GM23338 (cell line): Measurements from ENCODE around the gene PLA2R1. TPM values are rescaled to one million over a fixed set of nuclear protein-coding genes. Genes with fewer than 3 reads are reported as not detected.

Source experiments
- ATAC-seq: fragments of 200-7000 bp; cut with Tn5 transposase; 3 replicates; pipeline ENCODE4 v1.9.1; 2020
- DNase-seq: peaks from one replicate; pipeline ENCODE4 v3.0.0-alpha.2; 2015; ENCODE audit warnings: low spot score
- H2AFZ ChIP-seq: fragments of 200-600 bp; sonication (generic); 2 replicates; pipeline ENCODE4 v1.8.0; 2016; ENCODE audit warnings: antibody characterized with exemption, mild to moderate bottlenecking, moderate library complexity
- H3F3A ChIP-seq: fragments of 200-600 bp; sonication (generic); replicated peaks from 2 replicates; pipeline ENCODE4 v1.8.0; 2017; ENCODE audit warnings: antibody characterized with exemption, mixed run types, low read depth
- H3K27ac ChIP-seq: fragments of 200-600 bp; sonication (generic); 2 replicates; pipeline ENCODE4 v1.6.1; 2016; ENCODE audit warnings: low read depth
- H3K27me3 ChIP-seq: fragments of 200-600 bp; sonication (generic); 2 replicates; pipeline ENCODE4 v1.8.0; 2016; ENCODE audit warnings: mild to moderate bottlenecking, mixed run types, moderate library complexity; ENCODE audit not compliant: insufficient read depth
- H3K36me3 ChIP-seq: fragments of 200-600 bp; sonication (generic); 2 replicates; pipeline ENCODE4 v1.8.0; 2016; ENCODE audit warnings: mild to moderate bottlenecking; ENCODE audit not compliant: insufficient read depth
- H3K4me1 ChIP-seq: fragments of 200-600 bp; sonication (generic); 2 replicates; pipeline ENCODE4 v1.8.0; 2016; ENCODE audit warnings: mild to moderate bottlenecking, moderate library complexity; ENCODE audit not compliant: insufficient read depth
- H3K4me2 ChIP-seq: fragments of 200-600 bp; sonication (generic); 2 replicates; pipeline ENCODE4 v1.7.1; 2017; ENCODE audit warnings: mixed run types
- H3K4me3 ChIP-seq: fragments of 200-600 bp; sonication (generic); 2 replicates; pipeline ENCODE4 v1.6.1; 2016; ENCODE audit warnings: mixed run types
- H3K79me2 ChIP-seq: fragments of 200-600 bp; sonication (generic); replicated peaks from 2 replicates; pipeline ENCODE4 v1.8.0; 2017; ENCODE audit warnings: mild to moderate bottlenecking; ENCODE audit not compliant: insufficient read depth
- H3K9me2 ChIP-seq: fragments of 200-600 bp; sonication (generic); 2 replicates; pipeline ENCODE4 v1.8.0; 2017; ENCODE audit not compliant: insufficient read depth
- H4K20me1 ChIP-seq: fragments of 200-600 bp; sonication (generic); replicated peaks from 2 replicates; pipeline ENCODE4 v1.8.0; 2017; ENCODE audit warnings: mild to moderate bottlenecking; ENCODE audit not compliant: insufficient read depth
- H3K27ac Mint-ChIP-seq: 2 replicates; pipeline ENCODE4 v1.8.0; 2020; ENCODE audit warnings: inconsistent platforms, mild to moderate bottlenecking, moderate library complexity, mixed read lengths
- H3K27me3 Mint-ChIP-seq: 3 replicates; pipeline ENCODE4 v1.8.0; 2022; ENCODE audit warnings: low read depth, mild to moderate bottlenecking, moderate library complexity, mixed read lengths, inconsistent platforms; ENCODE audit not compliant: insufficient read depth, poor library complexity
- H3K36me3 Mint-ChIP-seq: 3 replicates; pipeline ENCODE4 v1.8.0; 2021; ENCODE audit warnings: low read depth, mild to moderate bottlenecking, inconsistent platforms, moderate library complexity, mixed read lengths
- H3K4me1 Mint-ChIP-seq: 3 replicates; pipeline ENCODE4 v1.8.0; 2020; ENCODE audit warnings: mild to moderate bottlenecking, inconsistent platforms, mixed read lengths
- H3K4me3 Mint-ChIP-seq: 3 replicates; pipeline ENCODE4 v1.8.0; 2021; ENCODE audit warnings: moderate library complexity, mild to moderate bottlenecking, inconsistent platforms, mixed read lengths
- H3K9me3 Mint-ChIP-seq: 3 replicates; pipeline ENCODE4 v1.8.0; 2020; ENCODE audit warnings: moderate library complexity, mild to moderate bottlenecking, inconsistent platforms, mixed read lengths
- CREB1 ChIP-seq: fragments of 250-450 bp; sonication (Bioruptor Pico); IDR thresholded peaks from 2 replicates; pipeline ENCODE4 v1.5.0; 2020; ENCODE audit warnings: low read depth, mild to moderate bottlenecking, moderate library complexity
- EZH2 ChIP-seq: fragments of 200-600 bp; sonication (generic); IDR thresholded peaks from one replicate; pipeline ENCODE4 v1.8.0; 2017; ENCODE audit warnings: antibody characterized with exemption, mild to moderate bottlenecking, low read depth; ENCODE audit not compliant: unreplicated experiment
- JUNB ChIP-seq: IDR thresholded peaks from one replicate; pipeline ENCODE4 v1.6.1; 2016; ENCODE audit warnings: antibody characterized with exemption; ENCODE audit not compliant: unreplicated experiment
- NANOG ChIP-seq: IDR thresholded peaks from 2 replicates; pipeline ENCODE4 v1.6.1; 2016; ENCODE audit warnings: antibody characterized with exemption, borderline replicate concordance
- STAT1 ChIP-seq: IDR thresholded peaks from one replicate; pipeline ENCODE4 v1.6.1; 2016; ENCODE audit warnings: antibody characterized with exemption; ENCODE audit not compliant: unreplicated experiment
- ZNF114 ChIP-seq: fragments of 250-450 bp; sonication (Bioruptor Pico); IDR thresholded peaks from 2 replicates; pipeline ENCODE4 v1.5.0; 2020; ENCODE audit warnings: mild to moderate bottlenecking, moderate library complexity
- ZNF331 ChIP-seq: fragments of 250-450 bp; sonication (Bioruptor Pico); IDR thresholded peaks from 2 replicates; pipeline ENCODE4 v1.5.0; 2020; ENCODE audit warnings: low read depth, mild to moderate bottlenecking, moderate library complexity
- polyA plus RNA-seq: library from polyadenylated mRNA; unstranded; fragments of >200 nt; fragmentation: Nextera tagmentation; extraction: Ambion mirVana; gene quantifications from 2 replicates; pipeline ENCODE4 v1.2.1, GENCODE V29; 2016
- total RNA-seq: library from RNA; depleted of rRNA; stranded (reverse); fragments of >200 nt; shearing (Covaris generic); gene quantifications from 2 replicates; pipeline ENCODE4 v1.2.3, GENCODE V29; 2014
- TF ChIP-seq, protein P1 (sequence below): IDR thresholded peaks from one replicate; pipeline ENCODE4 v1.6.1; 2018; ENCODE audit warnings: antibody characterized with exemption; ENCODE audit not compliant: unreplicated experiment
- TF ChIP-seq, protein P2 (sequence below), 2 experiments: fragments of 200-600 bp in 1 of 2; sonication (generic) in 1 of 2; conservative IDR thresholded peaks; 2 replicates each; pipeline versions ENCODE4 v1.5.1 to v1.6.1; 2016 to 2017; ENCODE audit warnings: antibody characterized with exemption in 2 of 2, low read depth in 2 of 2, mild to moderate bottlenecking in 2 of 2, moderate library complexity in 1 of 2
- TF ChIP-seq, protein P3 (sequence below): IDR thresholded peaks from 2 replicates; pipeline ENCODE4 v1.6.1; 2016; ENCODE audit warnings: antibody characterized with exemption

Gene PLA2R1
- total and polyA plus RNA-seq, 2 experiments from 2014 or later, result 0.57 to 1.2 TPM

DNA sequence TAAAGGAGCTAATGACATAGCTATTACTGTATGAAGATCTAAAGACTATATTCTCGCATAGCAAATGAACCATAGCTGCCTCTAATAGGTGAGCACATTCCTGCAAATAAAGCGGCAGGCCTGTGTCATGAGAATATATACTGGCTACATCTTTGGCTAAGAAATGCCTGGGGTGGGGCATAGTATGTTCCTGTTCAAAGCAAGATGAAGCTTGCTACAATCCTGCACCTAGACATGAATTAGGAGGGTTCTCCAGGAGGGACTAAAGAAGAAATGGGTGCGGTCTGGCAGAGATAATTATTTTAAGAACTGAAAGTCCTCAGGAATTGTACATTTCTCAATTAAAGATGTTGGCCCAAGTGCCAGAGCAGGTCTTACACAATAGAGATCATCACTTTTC lies 46.8 kb upstream of the PLA2R1 start (continued):
- TF ChIP-seq, protein P1, sequence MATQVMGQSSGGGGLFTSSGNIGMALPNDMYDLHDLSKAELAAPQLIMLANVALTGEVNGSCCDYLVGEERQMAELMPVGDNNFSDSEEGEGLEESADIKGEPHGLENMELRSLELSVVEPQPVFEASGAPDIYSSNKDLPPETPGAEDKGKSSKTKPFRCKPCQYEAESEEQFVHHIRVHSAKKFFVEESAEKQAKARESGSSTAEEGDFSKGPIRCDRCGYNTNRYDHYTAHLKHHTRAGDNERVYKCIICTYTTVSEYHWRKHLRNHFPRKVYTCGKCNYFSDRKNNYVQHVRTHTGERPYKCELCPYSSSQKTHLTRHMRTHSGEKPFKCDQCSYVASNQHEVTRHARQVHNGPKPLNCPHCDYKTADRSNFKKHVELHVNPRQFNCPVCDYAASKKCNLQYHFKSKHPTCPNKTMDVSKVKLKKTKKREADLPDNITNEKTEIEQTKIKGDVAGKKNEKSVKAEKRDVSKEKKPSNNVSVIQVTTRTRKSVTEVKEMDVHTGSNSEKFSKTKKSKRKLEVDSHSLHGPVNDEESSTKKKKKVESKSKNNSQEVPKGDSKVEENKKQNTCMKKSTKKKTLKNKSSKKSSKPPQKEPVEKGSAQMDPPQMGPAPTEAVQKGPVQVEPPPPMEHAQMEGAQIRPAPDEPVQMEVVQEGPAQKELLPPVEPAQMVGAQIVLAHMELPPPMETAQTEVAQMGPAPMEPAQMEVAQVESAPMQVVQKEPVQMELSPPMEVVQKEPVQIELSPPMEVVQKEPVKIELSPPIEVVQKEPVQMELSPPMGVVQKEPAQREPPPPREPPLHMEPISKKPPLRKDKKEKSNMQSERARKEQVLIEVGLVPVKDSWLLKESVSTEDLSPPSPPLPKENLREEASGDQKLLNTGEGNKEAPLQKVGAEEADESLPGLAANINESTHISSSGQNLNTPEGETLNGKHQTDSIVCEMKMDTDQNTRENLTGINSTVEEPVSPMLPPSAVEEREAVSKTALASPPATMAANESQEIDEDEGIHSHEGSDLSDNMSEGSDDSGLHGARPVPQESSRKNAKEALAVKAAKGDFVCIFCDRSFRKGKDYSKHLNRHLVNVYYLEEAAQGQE, result no peak
- TF ChIP-seq, protein P2, sequence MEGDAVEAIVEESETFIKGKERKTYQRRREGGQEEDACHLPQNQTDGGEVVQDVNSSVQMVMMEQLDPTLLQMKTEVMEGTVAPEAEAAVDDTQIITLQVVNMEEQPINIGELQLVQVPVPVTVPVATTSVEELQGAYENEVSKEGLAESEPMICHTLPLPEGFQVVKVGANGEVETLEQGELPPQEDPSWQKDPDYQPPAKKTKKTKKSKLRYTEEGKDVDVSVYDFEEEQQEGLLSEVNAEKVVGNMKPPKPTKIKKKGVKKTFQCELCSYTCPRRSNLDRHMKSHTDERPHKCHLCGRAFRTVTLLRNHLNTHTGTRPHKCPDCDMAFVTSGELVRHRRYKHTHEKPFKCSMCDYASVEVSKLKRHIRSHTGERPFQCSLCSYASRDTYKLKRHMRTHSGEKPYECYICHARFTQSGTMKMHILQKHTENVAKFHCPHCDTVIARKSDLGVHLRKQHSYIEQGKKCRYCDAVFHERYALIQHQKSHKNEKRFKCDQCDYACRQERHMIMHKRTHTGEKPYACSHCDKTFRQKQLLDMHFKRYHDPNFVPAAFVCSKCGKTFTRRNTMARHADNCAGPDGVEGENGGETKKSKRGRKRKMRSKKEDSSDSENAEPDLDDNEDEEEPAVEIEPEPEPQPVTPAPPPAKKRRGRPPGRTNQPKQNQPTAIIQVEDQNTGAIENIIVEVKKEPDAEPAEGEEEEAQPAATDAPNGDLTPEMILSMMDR (conservative IDR thresholded peaks at IDR 0.05; ENCODE audit: low read depth in 2 of 2), result no peak
- TF ChIP-seq EZH2 (no peak), ZNF114 (CRISPR knock-in tag) (no peak), ZNF331 (no peak), NANOG (no peak), CREB1 (CRISPR knock-in tag) (no peak)
- TF ChIP-seq, protein P3, sequence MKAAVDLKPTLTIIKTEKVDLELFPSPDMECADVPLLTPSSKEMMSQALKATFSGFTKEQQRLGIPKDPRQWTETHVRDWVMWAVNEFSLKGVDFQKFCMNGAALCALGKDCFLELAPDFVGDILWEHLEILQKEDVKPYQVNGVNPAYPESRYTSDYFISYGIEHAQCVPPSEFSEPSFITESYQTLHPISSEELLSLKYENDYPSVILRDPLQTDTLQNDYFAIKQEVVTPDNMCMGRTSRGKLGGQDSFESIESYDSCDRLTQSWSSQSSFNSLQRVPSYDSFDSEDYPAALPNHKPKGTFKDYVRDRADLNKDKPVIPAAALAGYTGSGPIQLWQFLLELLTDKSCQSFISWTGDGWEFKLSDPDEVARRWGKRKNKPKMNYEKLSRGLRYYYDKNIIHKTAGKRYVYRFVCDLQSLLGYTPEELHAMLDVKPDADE, result no peak

DNA sequence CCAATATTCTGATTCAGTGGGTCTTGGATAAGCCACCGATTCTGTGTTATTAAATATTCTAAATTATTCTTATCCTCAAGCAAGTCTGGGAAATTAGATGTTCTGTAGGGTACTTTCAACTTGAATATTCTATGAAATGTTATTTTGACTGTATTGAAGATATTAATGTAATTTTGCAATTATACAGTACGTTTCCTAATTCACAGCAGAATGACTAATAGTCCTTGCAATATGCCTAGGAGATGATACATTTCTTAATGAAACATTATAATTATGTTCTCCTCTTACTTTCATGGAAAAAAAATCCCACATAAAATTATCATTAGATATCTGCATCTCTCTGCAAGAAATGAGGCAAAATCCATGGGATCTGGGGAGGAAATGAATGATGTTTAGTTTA lies 46.2 kb upstream of the PLA2R1 start:
- Mint-ChIP-seq H3K27me3 (no peaks in the 10 kb centered on the region), H3K9me3 (no peaks in the 10 kb centered on the region), H3K4me1 (peaks cover 5% of the 10 kb centered on the region; the same call in 2 of the 3 replicates), H3K36me3 (no peaks in the 10 kb centered on the region), H3K4me3 (no peak overlapping the region), H3K27ac (no peak overlapping the region)
- H3F3A ChIP-seq, result no peaks in the 10 kb centered on the region
- no peaks in the 10 kb centered on the region for H3K27me3 ChIP-seq
- H3K27ac ChIP-seq, result no peak overlapping the region
- no peaks in the 10 kb centered on the region for H3K36me3 ChIP-seq
- H4K20me1 ChIP-seq, result no peaks in the 10 kb centered on the region
- 0 out of 2 replicates have a peak, but pooled peaks cover 3% of the 10 kb centered on the region for H3K4me1 ChIP-seq
- H3K4me3 ChIP-seq, result no peak overlapping the region
- no peak overlapping the region for H2AFZ ChIP-seq
- DNase-seq (no peak), ATAC-seq (no peak)
- no peaks in the 10 kb centered on the region for H3K9me2 ChIP-seq
- no peaks in the 10 kb centered on the region for H3K79me2 ChIP-seq
- H3K4me2 ChIP-seq, result no peak overlapping the region
- TF ChIP-seq ZNF114 (CRISPR knock-in tag) (no peak), JUNB (no peak), STAT1 (no peak), EZH2 (no peak)
